GM12878 (cell line): ENCODE results near the gene RPA3. TPM values are rescaled to one million over a fixed set of nuclear protein-coding genes. Genes with fewer than 3 reads are reported as not detected.

Experiments used
- ATAC-seq: fragments of 200-7000 bp; cut with Tn5 transposase; 3 replicates; pipeline ENCODE4 v1.9.1; 2020; ENCODE audit warnings: mild to moderate bottlenecking, moderate library complexity
- BruUV-seq: library from RNA; stranded (reverse); fragments of 400-500 nt; replicated peaks from 2 replicates; lab custom pipeline; 2021; lab: Mats Ljungman, UMichigan
- CTCF ChIA-PET: fragments of 300-600 bp; sonication (Branson Sonifier 250); formaldehyde crosslinking; extraction: SDS; loops from one replicate; lab custom pipeline; 2021; ENCODE audit warnings: inconsistent platforms; lab: Yijun Ruan, JAX
- POLR2A ChIA-PET: fragments of 350-600 bp; formaldehyde crosslinking; extraction: SDS; loops from one replicate; lab custom pipeline; 2021; ENCODE audit warnings: inconsistent platforms; lab: Charles Lee
- RAD21 ChIA-PET: fragments of 300-600 bp; sonication (Branson Sonifier 250); formaldehyde crosslinking; loops from one replicate; lab custom pipeline; 2023; ENCODE audit warnings: antibody characterized with exemption; ENCODE audit not compliant: unreplicated experiment; lab: Charles Lee
- SMC1A ChIA-PET: fragments of 300-600 bp; sonication (Branson Sonifier 250); formaldehyde crosslinking; loops from one replicate; lab custom pipeline; 2023; ENCODE audit not compliant: unreplicated experiment, uncharacterized antibody; lab: Charles Lee
- DNase-seq: peaks from one replicate; pipeline ENCODE4 v3.0.0-alpha.2; 2011; ENCODE audit warnings: low read depth, low spot score
- FAIRE-seq: peaks from 3 replicates; lab custom pipeline; 2011; peaks lifted over from hg19 to GRCh38; lab: Jason Lieb, UNC
- H2AFZ ChIP-seq: 2 replicates; pipeline ENCODE4 v1.6.0; 2011; ENCODE audit warnings: low read depth, low read length, control low read depth; ENCODE audit not compliant: control insufficient read depth
- H3K27ac ChIP-seq: 2 replicates; pipeline ENCODE4 v1.5.1; 2011; ENCODE audit warnings: control low read depth; ENCODE audit not compliant: control insufficient read depth, insufficient read depth
- H3K27me3 ChIP-seq, 2 experiments: replicated peaks in 1 of 2; 2 replicates each; pipeline versions ENCODE4 v1.6.0 to v1.6.1; 2011; ENCODE audit warnings: low read length in 1 of 2; ENCODE audit not compliant: control insufficient read depth in 2 of 2, insufficient read depth in 2 of 2
- H3K36me3 ChIP-seq, 2 experiments: 2 replicates each; pipeline ENCODE4 v1.5.1; 2011; ENCODE audit warnings: low read length in 1 of 2; ENCODE audit not compliant: control insufficient read depth in 2 of 2, insufficient read depth in 2 of 2
- H3K4me1 ChIP-seq: 2 replicates; pipeline ENCODE4 v1.6.1; 2011; ENCODE audit warnings: mild to moderate bottlenecking, low read length, moderate library complexity, mixed read lengths; ENCODE audit not compliant: control insufficient read depth, insufficient read depth
- H3K4me2 ChIP-seq: 2 replicates; pipeline ENCODE4 v1.6.0; 2011; ENCODE audit warnings: control low read depth; ENCODE audit not compliant: control insufficient read depth, insufficient read depth
- H3K4me3 ChIP-seq: fragments of 200-600 bp; sonication (generic); 2 replicates; pipeline ENCODE4 v1.5.1; 2016
- H3K79me2 ChIP-seq: 2 replicates; pipeline ENCODE4 v1.6.0; 2011; ENCODE audit warnings: low read length; ENCODE audit not compliant: control insufficient read depth, insufficient read depth
- H3K9ac ChIP-seq: 2 replicates; pipeline ENCODE4 v1.8.0; 2011; ENCODE audit warnings: low read length, control low read depth, mixed read lengths; ENCODE audit not compliant: control insufficient read depth, insufficient read depth
- H3K9me3 ChIP-seq: replicated peaks from 3 replicates; pipeline ENCODE4 v1.5.1; 2011; ENCODE audit warnings: mild to moderate bottlenecking, low read length; ENCODE audit not compliant: control insufficient read depth, insufficient read depth
- H4K20me1 ChIP-seq: 2 replicates; pipeline ENCODE4 v1.6.0; 2011; ENCODE audit not compliant: control insufficient read depth, insufficient read depth
- ASH2L ChIP-seq: fragments of 300-600, 200-600 bp; sonication (generic); IDR thresholded peaks from 2 replicates; pipeline ENCODE4 v1.6.1; 2017; ENCODE audit warnings: low read depth, mild to moderate bottlenecking, borderline replicate concordance
- ESRRA ChIP-seq: IDR thresholded peaks from 2 replicates; pipeline ENCODE4 v1.6.1; 2012; ENCODE audit warnings: mild to moderate bottlenecking, low read length, improper control_type of control experiment
- LARP7 ChIP-seq: fragments of 450-650 bp; IDR thresholded peaks from 2 replicates; pipeline ENCODE4 v1.6.1; 2017; ENCODE audit warnings: mild to moderate bottlenecking
- MAX ChIP-seq: IDR thresholded peaks from 2 replicates; pipeline ENCODE4 v1.6.1; 2012; ENCODE audit warnings: low read depth, low read length, improper control_type of control experiment
- MEF2B ChIP-seq: fragments of 450-650 bp; IDR thresholded peaks from 2 replicates; pipeline ENCODE4 v1.6.1; 2018; ENCODE audit warnings: mild to moderate bottlenecking, moderate library complexity; ENCODE audit not compliant: partially characterized antibody, poor library complexity, severe bottlenecking
- NFYA ChIP-seq: IDR thresholded peaks from 2 replicates; pipeline ENCODE4 v1.6.1; 2011; ENCODE audit warnings: low read depth, mild to moderate bottlenecking, low read length, improper control_type of control experiment, borderline replicate concordance
- POLR2AphosphoS5 ChIP-seq: IDR thresholded peaks from 2 replicates; pipeline ENCODE4 v1.6.1; 2011; ENCODE audit warnings: mild to moderate bottlenecking, low read length, inconsistent platforms
- RB1 ChIP-seq: fragments of 450-650 bp; formaldehyde crosslinking; IDR thresholded peaks from 2 replicates; pipeline ENCODE4 v1.6.1; 2017; ENCODE audit warnings: mild to moderate bottlenecking, borderline replicate concordance
- ZBTB40 ChIP-seq: fragments of 450-650 bp; IDR thresholded peaks from 2 replicates; pipeline ENCODE4 v1.6.1; 2016; ENCODE audit warnings: mild to moderate bottlenecking, moderate library complexity, borderline replicate concordance
- WGBS: methylation state at CpG from one replicate; pipeline ENCODE4 v1.1.6; 2016; ENCODE audit warnings: low lambda C conversion rate; ENCODE audit not compliant: insufficient replicate concordance, insufficient coverage; ENCODE audit errors: missing lambda C conversion rate; 5-methylcytosine and 5-hydroxymethylcytosine counted together
- in situ Hi-C: fragments of 300-500 bp; cut with MboI; formaldehyde crosslinking; loops from 9 replicates; pipeline ENCODE4 v1.14.3; 2018; ENCODE audit warnings: mixed read lengths
- intact Hi-C: fragments of 100-400 bp; cut with micrococcal nuclease; formaldehyde crosslinking; loops from one replicate; pipeline ENCODE4 v1.14.2; 2022; ENCODE audit not compliant: unreplicated experiment
- polyA plus RNA-seq, 11 experiments: library from polyadenylated mRNA; depleted of rRNA in 4 of 11; unstranded in 6 of 11; stranded (reverse) in 5 of 11; fragments of >200 nt; fragmentation: Nextera tagmentation in 4 of 11; fragmentation: Illumina TruSeq in 1 of 11; extraction: Ambion mirVana in 4 of 11; extraction: Trizol in 1 of 11; gene quantifications; 1 replicate in 1 of 11; 2 replicates in 10 of 11; pipeline versions ENCODE4 v1.2.1 to v1.2.3, GENCODE V29; 2011 to 2016; ENCODE audit warnings: inconsistent platforms in 2 of 11, missing spikeins in 2 of 11, low read depth in 1 of 11
- total RNA-seq, 4 experiments: library from RNA; depleted of rRNA in 3 of 4; stranded (reverse); fragments of >200 nt in 3 of 4; fragmentation: Illumina TruSeq in 1 of 4; extraction: Trizol in 1 of 4; gene quantifications; 2 replicates each; pipeline versions ENCODE4 v1.2.1 to v1.2.3, GENCODE V29; 2013 to 2021
- TF ChIP-seq, protein P1 (sequence below): IDR thresholded peaks from 2 replicates; pipeline ENCODE4 v1.6.1; 2011; ENCODE audit warnings: low read depth, mild to moderate bottlenecking, low read length, moderate library complexity, borderline replicate concordance; ENCODE audit errors: extremely low read depth

RPA3 gene
- total and polyA plus RNA-seq, 10 of the 15 experiments (the other 5 are each of a cell fraction or from before 2014, with no cell fraction given) = 60.2 to 343 (median 112) TPM

DNA sequence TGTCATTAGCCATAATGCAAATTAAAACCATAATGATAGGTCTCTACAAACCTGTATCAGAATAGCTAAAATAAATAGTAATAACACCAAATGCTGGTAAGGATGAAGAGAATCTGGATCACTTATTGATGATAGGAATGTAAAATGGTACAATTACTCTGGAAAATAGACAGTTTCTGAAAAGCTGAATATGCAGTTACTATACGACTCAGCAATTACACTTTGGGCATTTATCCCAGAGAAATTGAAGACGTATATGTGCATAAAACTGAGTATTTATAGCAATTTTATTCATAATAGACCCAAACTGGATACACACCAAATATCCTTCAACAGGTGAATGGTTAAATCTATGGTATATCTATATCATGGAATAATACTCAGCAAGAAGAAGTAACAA, 7.9 kb downstream of the RPA3 start:
- intact Hi-C loops (no loop called here), in situ Hi-C loops (no loop called here)
- TF ChIP-seq ESRRA (no peak), LARP7 (no peak)
- TF ChIP-seq, protein P1, sequence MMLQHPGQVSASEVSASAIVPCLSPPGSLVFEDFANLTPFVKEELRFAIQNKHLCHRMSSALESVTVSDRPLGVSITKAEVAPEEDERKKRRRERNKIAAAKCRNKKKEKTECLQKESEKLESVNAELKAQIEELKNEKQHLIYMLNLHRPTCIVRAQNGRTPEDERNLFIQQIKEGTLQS = no peak
- no peak for ATAC-seq
- no peak overlapping the region for H3K4me2 ChIP-seq
- H3K79me2 ChIP-seq = no peaks in the 10 kb centered on the region
- no peak overlapping the region for H2AFZ ChIP-seq
- H3K4me1 ChIP-seq = peaks cover 12% of the 10 kb centered on the region; the same call in 1 of the 2 replicates
- FAIRE-seq = no peak
- SMC1A ChIA-PET = interaction anchor here (0.7 to 5.6 kb wide), 5 partner anchors 9 to 40 kb away, joined by 3 to 49 read pairs (median 8); partner anchors contain the start of gene RPA3
- POLR2A ChIA-PET = interaction anchor here (1.2 to 2.0 kb wide), 2 partner anchors 9 to 18 kb away, joined by 4 to 5 read pairs; no protein-coding TSS in a partner anchor
- no peak overlapping the region for H3K9ac ChIP-seq
- no TSS peak for BruUV-seq
- WGBS = 100% methylated on average over 2 of the region's 2 CpGs
- H3K36me3 ChIP-seq = no peaks in the 10 kb centered on the region
- no peak overlapping the region for H3K27ac ChIP-seq
- H4K20me1 ChIP-seq = no peaks in the 10 kb centered on the region
- RAD21 ChIA-PET = interaction anchor here (2.4 kb wide), 1 partner anchor 9 kb away, joined by 18 read pairs; the partner anchor contains the start of gene RPA3
- H3K4me3 ChIP-seq = no peak overlapping the region
- no peaks in the 10 kb centered on the region for H3K9me3 ChIP-seq
- CTCF ChIA-PET = interaction anchor here (1.0 to 1.5 kb wide), 3 partner anchors 9 to 23 kb away, joined by 3 read pairs; no protein-coding TSS in a partner anchor
- no peaks in the 10 kb centered on the region for H3K27me3 ChIP-seq
- DNase-seq = no peak

DNA sequence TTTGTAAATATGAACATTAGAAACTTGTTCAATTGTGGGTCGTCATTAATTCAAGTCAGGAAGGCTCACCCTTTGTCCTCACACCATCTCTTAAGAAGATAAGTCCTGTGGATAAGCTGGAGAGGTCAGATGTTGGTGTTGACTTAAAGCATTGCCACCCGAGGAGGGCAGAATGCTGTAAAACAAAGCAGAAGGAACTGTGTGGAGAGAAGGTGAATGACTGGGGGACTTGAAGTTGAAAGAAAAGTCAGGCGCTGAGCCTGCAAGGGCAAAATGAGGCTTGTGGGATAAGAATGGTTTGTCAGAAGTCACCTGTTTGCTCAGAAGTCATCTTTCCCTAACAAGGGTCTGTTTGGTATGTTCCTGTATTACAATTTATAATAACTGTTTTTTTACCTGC, 9.1 kb downstream of the RPA3 start:
- Histone ChIP-seq H2AFZ (no peak overlapping the region), H3K4me2 (no peak overlapping the region), H3K79me2 (no peaks in the 10 kb centered on the region), H3K9ac (no peak overlapping the region), H3K4me1 (peaks cover 15% of the 10 kb centered on the region; the same call in 1 of the 2 replicates), H3K36me3 (no peaks in the 10 kb centered on the region), H3K4me3 (no peak overlapping the region), H4K20me1 (no peaks in the 10 kb centered on the region), H3K27ac (no peak overlapping the region), H3K27me3 (no peaks in the 10 kb centered on the region), H3K9me3 (no peaks in the 10 kb centered on the region)
- DNase-seq (no peak), FAIRE-seq (no peak), ATAC-seq (no peak)
- no TSS peak for BruUV-seq
- ChIA-PET SMC1A (interaction anchor here (2.5 to 5.6 kb wide), 3 partner anchors 10 to 41 kb away, joined by 8 to 49 read pairs (median 9); partner anchors contain the start of gene RPA3), RAD21 (interaction anchor here (0.8 to 2.4 kb wide), 2 partner anchors 11 to 30 kb away, joined by 3 to 18 read pairs; partner anchors contain the start of gene RPA3), POLR2A (interaction anchor here (0.6 to 2.0 kb wide), 2 partner anchors 16 to 415 kb away, joined by 3 to 5 read pairs; no protein-coding TSS in a partner anchor), CTCF (interaction anchor here (0.8 kb wide), 1 partner anchor 28 kb away, joined by 3 read pairs; no protein-coding TSS in a partner anchor)
- intact Hi-C loops (no loop called here), in situ Hi-C loops (no loop called here)
- 73% methylated on average over 3 of the region's 3 CpGs for WGBS
- no peak for TF ChIP-seq MAX
- no peak for TF ChIP-seq MEF2B
- TF ChIP-seq NFYA = no peak
- TF ChIP-seq ZBTB40 = no peak
- TF ChIP-seq ASH2L = no peak
- no peak for TF ChIP-seq POLR2AphosphoS5
- TF ChIP-seq RB1 = no peak
